MCF 10A (cell line): ENCODE results near the gene UPF1. TPM values are rescaled to one million over a fixed set of nuclear protein-coding genes. Genes with fewer than 3 reads are reported as not detected.

ENCODE experiments used
- BruUV-seq: library from RNA; stranded (reverse); fragments of 400-500 nt; replicated peaks from 2 replicates; lab custom pipeline; 2021; lab: Mats Ljungman, UMichigan
- CTCF ChIA-PET: fragments of 300-600 bp; sonication (Branson Sonifier 250); formaldehyde crosslinking; extraction: SDS; loops from one replicate; lab custom pipeline; 2021; ENCODE audit warnings: antibody characterized with exemption, inconsistent platforms; lab: Yijun Ruan, JAX
- POLR2A ChIA-PET: fragments of 300-600, 350-650 bp; sonication (Branson Sonifier 250); formaldehyde crosslinking; extraction: SDS; loops from one replicate; lab custom pipeline; 2020; ENCODE audit warnings: antibody characterized with exemption, inconsistent platforms; lab: Yijun Ruan, JAX
- DNase-seq: peaks from one replicate; pipeline ENCODE4 v3.0.0-alpha.2; 2018; ENCODE audit not compliant: unreplicated experiment
- H3K27ac Mint-ChIP-seq: one replicate; pipeline ENCODE4 v1.8.0; 2022; ENCODE audit warnings: mild to moderate bottlenecking, low read depth, mixed read lengths; ENCODE audit not compliant: unreplicated experiment
- H3K27me3 Mint-ChIP-seq: one replicate; pipeline ENCODE4 v1.8.0; 2022; ENCODE audit warnings: mixed read lengths; ENCODE audit not compliant: insufficient read depth, unreplicated experiment
- H3K36me3 Mint-ChIP-seq: one replicate; pipeline ENCODE4 v1.8.0; 2022; ENCODE audit warnings: mild to moderate bottlenecking, moderate library complexity, mixed read lengths; ENCODE audit not compliant: insufficient read depth, unreplicated experiment
- H3K4me1 Mint-ChIP-seq: one replicate; pipeline ENCODE4 v1.8.0; 2022; ENCODE audit warnings: mixed read lengths; ENCODE audit not compliant: insufficient read depth, unreplicated experiment
- H3K4me3 Mint-ChIP-seq: one replicate; pipeline ENCODE4 v1.8.0; 2022; ENCODE audit warnings: mild to moderate bottlenecking, moderate library complexity, mixed read lengths; ENCODE audit not compliant: unreplicated experiment
- H3K9me3 Mint-ChIP-seq: one replicate; pipeline ENCODE4 v1.8.0; 2022; ENCODE audit warnings: mixed read lengths; ENCODE audit not compliant: unreplicated experiment
- CTCF ChIP-seq: fragments of 200-600 bp; IDR thresholded peaks from one replicate; pipeline ENCODE4 v1.8.0; 2022; ENCODE audit warnings: antibody characterized with exemption, mild to moderate bottlenecking; ENCODE audit not compliant: unreplicated experiment
- intact Hi-C: fragments of 100-400 bp; cut with micrococcal nuclease; formaldehyde crosslinking; loops from 2 replicates; pipeline ENCODE4 v1.14.1; 2022
- total RNA-seq: library from RNA; stranded (reverse); gene quantifications from 2 replicates; pipeline ENCODE4 v1.2.3, GENCODE V29; 2022

The UPF1 gene
- total RNA-seq, 1 experiment from 2014 or later, result 79.8 TPM

DNA sequence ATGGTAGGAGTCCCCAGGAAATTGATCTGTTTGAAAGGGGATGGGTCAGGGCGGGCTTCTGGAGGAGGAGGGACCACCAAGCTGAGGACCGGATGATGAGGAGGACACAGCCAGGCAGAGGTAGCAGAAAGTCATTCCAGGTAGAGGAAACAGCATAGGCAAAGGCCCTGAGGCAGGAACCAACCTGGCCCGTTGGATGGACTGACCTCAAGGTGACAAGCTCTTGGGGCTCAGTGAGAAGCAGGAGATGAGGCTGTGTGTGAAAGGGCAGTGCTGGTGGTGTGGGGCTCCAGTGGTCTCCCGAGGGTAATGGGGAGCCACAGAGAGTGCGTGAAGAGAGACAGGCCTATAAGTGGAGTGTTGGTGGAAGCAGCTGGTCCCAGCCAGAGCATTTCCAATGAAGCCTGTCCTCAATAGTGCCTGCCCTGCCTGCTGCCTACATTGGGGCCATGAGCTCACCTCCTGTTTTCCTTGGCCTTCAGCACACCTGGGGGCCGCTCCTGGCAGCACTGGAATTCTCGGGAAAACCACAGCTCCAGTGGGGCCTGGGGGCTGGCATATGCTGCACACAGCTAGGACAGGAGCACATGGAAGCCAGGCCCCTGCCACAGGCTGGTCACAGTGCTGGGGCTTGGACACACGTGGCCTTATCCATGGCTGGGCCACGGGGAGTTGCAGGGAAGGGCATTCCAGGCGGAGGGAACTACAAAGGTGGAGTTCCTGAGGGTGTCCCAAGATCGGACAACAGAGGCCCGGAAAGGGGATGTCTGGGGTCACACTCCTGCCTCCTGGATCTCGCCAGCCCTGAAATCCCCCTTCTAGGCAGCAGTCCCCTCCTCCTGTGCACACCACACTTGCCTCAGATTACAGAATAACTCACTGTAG lies 38.4 kb upstream of the UPF1 start:
- H3K4me3 Mint-ChIP-seq, result no peak overlapping the region
- BruUV-seq, result no TSS peak
- no peak for DNase-seq
- CTCF ChIA-PET, result interaction anchor here (0.5 to 1.7 kb wide), 4 partner anchors 54 to 202 kb away, joined by 3 to 6 read pairs (median 3); no protein-coding TSS in a partner anchor
- peaks cover 57% of the 10 kb centered on the region for H3K27me3 Mint-ChIP-seq
- peaks cover 14% of the 10 kb centered on the region for H3K4me1 Mint-ChIP-seq
- POLR2A ChIA-PET, result no interaction called here
- no peak for TF ChIP-seq CTCF
- H3K27ac Mint-ChIP-seq, result no peak overlapping the region
- intact Hi-C loops, result no loop called here
- H3K9me3 Mint-ChIP-seq, result no peaks in the 10 kb centered on the region
- no peaks in the 10 kb centered on the region for H3K36me3 Mint-ChIP-seq

GRCh38 chr19:18794029-18794313 lies 37.8 kb upstream of the UPF1 start:
- peaks cover 54% of the 10 kb centered on the region for H3K27me3 Mint-ChIP-seq
- H3K9me3 Mint-ChIP-seq, result no peaks in the 10 kb centered on the region
- H3K36me3 Mint-ChIP-seq, result no peaks in the 10 kb centered on the region
- no peak for DNase-seq
- no peak overlapping the region for H3K27ac Mint-ChIP-seq
- POLR2A ChIA-PET, result no interaction called here
- CTCF ChIA-PET, result interaction anchor here (0.6 to 1.7 kb wide), 2 partner anchors 53 to 67 kb away, joined by 5 to 6 read pairs; no protein-coding TSS in a partner anchor
- H3K4me3 Mint-ChIP-seq, result no peak overlapping the region
- H3K4me1 Mint-ChIP-seq, result peaks cover 14% of the 10 kb centered on the region
- intact Hi-C loops, result no loop called here
- no TSS peak for BruUV-seq
- TF ChIP-seq CTCF, result no peak

GRCh38 chr19:18794692-18795091 lies 37.1 kb upstream of the UPF1 start:
- Mint-ChIP-seq H3K9me3 (no peaks in the 10 kb centered on the region), H3K4me1 (peaks cover 7% of the 10 kb centered on the region), H3K36me3 (no peaks in the 10 kb centered on the region), H3K27me3 (peaks cover 47% of the 10 kb centered on the region), H3K4me3 (no peak overlapping the region), H3K27ac (no peak overlapping the region)
- DNase-seq, result no peak
- BruUV-seq, result no TSS peak
- no peak for TF ChIP-seq CTCF
- intact Hi-C loops, result no loop called here
- POLR2A ChIA-PET, result interaction anchor here (0.6 kb wide), 1 partner anchor 224 kb away, joined by 6 read pairs; no protein-coding TSS in a partner anchor
- CTCF ChIA-PET, result interaction anchor here (0.6 to 0.7 kb wide), 2 partner anchors 53 to 66 kb away, joined by 3 to 5 read pairs; no protein-coding TSS in a partner anchor

GRCh38 chr19:18795540-18795939 lies 36.2 kb upstream of the UPF1 start:
- no peak for DNase-seq
- ChIA-PET CTCF (interaction anchor here (1.0 kb wide), 1 partner anchor 46 kb away, joined by 4 read pairs; no protein-coding TSS in a partner anchor), POLR2A (no interaction called here)
- Mint-ChIP-seq H3K27me3 (peaks cover 38% of the 10 kb centered on the region), H3K4me1 (peaks cover under 1% of the 10 kb centered on the region), H3K36me3 (no peaks in the 10 kb centered on the region), H3K4me3 (no peak overlapping the region), H3K27ac (no peak overlapping the region), H3K9me3 (no peaks in the 10 kb centered on the region)
- no peak for TF ChIP-seq CTCF
- intact Hi-C loops, result no loop called here
- BruUV-seq, result no TSS peak
